ENCODE measurements around the gene POMT2. TPM values are rescaled to one million over a fixed set of nuclear protein-coding genes. Genes with fewer than 3 reads are reported as not detected.

Gene POMT2
- total RNA-seq, 3 donors from 2014 or later = 16.8 to 30.3 (median 25.2) TPM

- intact Hi-C loops (cut with DNase I; ENCODE audit: low total_unique reads) = no loop called here
These were observed 36.2 kb upstream of the POMT2 start for GRCh38 chr14:77356899-77357298.

GRCh38 chr14:77355811-77356210, 35.1 kb upstream of the POMT2 start:
- no peaks in the 10 kb centered on the region for H3K36me3 ChIP-seq
- TF ChIP-seq, protein P1, sequence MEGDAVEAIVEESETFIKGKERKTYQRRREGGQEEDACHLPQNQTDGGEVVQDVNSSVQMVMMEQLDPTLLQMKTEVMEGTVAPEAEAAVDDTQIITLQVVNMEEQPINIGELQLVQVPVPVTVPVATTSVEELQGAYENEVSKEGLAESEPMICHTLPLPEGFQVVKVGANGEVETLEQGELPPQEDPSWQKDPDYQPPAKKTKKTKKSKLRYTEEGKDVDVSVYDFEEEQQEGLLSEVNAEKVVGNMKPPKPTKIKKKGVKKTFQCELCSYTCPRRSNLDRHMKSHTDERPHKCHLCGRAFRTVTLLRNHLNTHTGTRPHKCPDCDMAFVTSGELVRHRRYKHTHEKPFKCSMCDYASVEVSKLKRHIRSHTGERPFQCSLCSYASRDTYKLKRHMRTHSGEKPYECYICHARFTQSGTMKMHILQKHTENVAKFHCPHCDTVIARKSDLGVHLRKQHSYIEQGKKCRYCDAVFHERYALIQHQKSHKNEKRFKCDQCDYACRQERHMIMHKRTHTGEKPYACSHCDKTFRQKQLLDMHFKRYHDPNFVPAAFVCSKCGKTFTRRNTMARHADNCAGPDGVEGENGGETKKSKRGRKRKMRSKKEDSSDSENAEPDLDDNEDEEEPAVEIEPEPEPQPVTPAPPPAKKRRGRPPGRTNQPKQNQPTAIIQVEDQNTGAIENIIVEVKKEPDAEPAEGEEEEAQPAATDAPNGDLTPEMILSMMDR (IDR thresholded peaks at IDR 0.05) = no peak
- DNase-seq (ENCODE audit: low spot score in 2 of 2) = no peak
- H3K27ac ChIP-seq = no peak overlapping the region
- H3K4me3 ChIP-seq = no peak overlapping the region
- H3K9me3 ChIP-seq = no peaks in the 10 kb centered on the region
- H3K4me1 ChIP-seq = no peaks in the 10 kb centered on the region
- no peaks in the 10 kb centered on the region for H3K27me3 ChIP-seq
- intact Hi-C loops (cut with DNase I; ENCODE audit: low total_unique reads) = no loop called here

More at GRCh38 chr14:77356899-77357298, 36.2 kb upstream of the POMT2 start:
- TF ChIP-seq POLR2AphosphoS5 (IDR thresholded peaks at IDR 0.05) (no peak), POLR2A (IDR thresholded peaks at IDR 0.05) (no peak)
- TF ChIP-seq, protein P1 (IDR thresholded peaks at IDR 0.05) = no peak
- Histone ChIP-seq H3K27me3 (no peaks in the 10 kb centered on the region), H3K4me3 (no peak overlapping the region), H3K4me1 (no peaks in the 10 kb centered on the region), H3K36me3 (no peaks in the 10 kb centered on the region), H3K27ac (no peak overlapping the region), H3K9me3 (no peaks in the 10 kb centered on the region)
- DNase-seq (ENCODE audit: low spot score in 2 of 2) = no peak

DNA sequence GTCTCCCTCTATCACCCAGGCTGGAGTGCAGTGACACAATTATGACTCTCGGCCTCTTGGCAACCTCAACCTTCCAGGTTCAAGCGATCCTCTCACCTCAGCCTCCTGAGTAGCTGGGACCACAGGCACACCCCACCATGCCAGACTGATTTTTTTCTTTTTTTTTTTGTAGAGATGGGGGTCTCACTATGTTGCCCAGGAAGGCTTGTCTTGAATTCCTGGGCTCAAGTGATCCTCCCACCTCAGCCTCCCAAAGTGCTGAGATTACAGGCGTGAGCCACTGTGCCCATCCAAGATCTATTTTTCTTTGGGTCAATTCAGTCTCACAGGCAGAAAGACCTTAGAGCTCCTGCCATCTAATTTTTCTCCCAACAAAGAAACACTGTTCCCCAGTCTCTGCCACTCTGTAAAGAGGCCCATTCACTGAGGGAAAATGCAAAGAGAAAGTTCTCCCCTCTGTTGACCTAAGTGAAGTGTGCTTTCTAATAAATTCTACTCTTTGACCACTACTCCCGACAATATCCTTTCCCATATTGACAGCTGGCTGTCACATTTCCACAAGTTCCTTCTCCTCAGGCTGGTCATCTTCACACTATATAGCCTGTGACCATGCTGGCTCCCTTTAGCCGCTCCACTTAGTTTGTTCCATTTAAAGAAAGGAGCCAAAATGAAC, 32.9 kb upstream of the POMT2 start:
- H3K9me3 ChIP-seq = no peaks in the 10 kb centered on the region
- no peak for DNase-seq (ENCODE audit: low spot score in 2 of 2)
- intact Hi-C loops (cut with DNase I; ENCODE audit: low total_unique reads) = no loop called here

GRCh38 chr14:77347751-77348150, 27.1 kb upstream of the POMT2 start:
- Histone ChIP-seq H3K27ac (no peak overlapping the region), H3K9me3 (no peaks in the 10 kb centered on the region), H3K27me3 (no peaks in the 10 kb centered on the region), H3K4me3 (no peak overlapping the region), H3K36me3 (no peaks in the 10 kb centered on the region), H3K4me1 (no peaks in the 10 kb centered on the region)
- intact Hi-C loops (cut with DNase I; ENCODE audit: low total_unique reads) = no loop called here
- TF ChIP-seq, protein P1 (IDR thresholded peaks at IDR 0.05) = no peak
- DNase-seq (ENCODE audit: low spot score in 2 of 2) = no peak

More for the DNA sequence above, 32.9 kb upstream of the POMT2 start:
- no peaks in the 10 kb centered on the region for H3K27me3 ChIP-seq
- no peak overlapping the region for H3K27ac ChIP-seq
- H3K4me3 ChIP-seq = no peak overlapping the region
- TF ChIP-seq POLR2AphosphoS5 (IDR thresholded peaks at IDR 0.05) (no peak), POLR2A (IDR thresholded peaks at IDR 0.05) (no peak)
- TF ChIP-seq, protein P1 (IDR thresholded peaks at IDR 0.05) = no peak
- no peaks in the 10 kb centered on the region for H3K36me3 ChIP-seq
- H3K4me1 ChIP-seq = no peaks in the 10 kb centered on the region

- Histone ChIP-seq H3K4me3 (no peak overlapping the region), H3K27me3 (no peaks in the 10 kb centered on the region), H3K4me1 (no peaks in the 10 kb centered on the region), H3K36me3 (no peaks in the 10 kb centered on the region), H3K27ac (no peak overlapping the region), H3K9me3 (no peaks in the 10 kb centered on the region)
- no peak for TF ChIP-seq POLR2AphosphoS5 (IDR thresholded peaks at IDR 0.05)
- no peak for TF ChIP-seq POLR2A (IDR thresholded peaks at IDR 0.05)
- TF ChIP-seq, protein P1 (IDR thresholded peaks at IDR 0.05) = no peak
- intact Hi-C loops (cut with DNase I; ENCODE audit: low total_unique reads) = no loop called here
- DNase-seq (ENCODE audit: low spot score in 2 of 2) = no peak
These were observed 25.8 kb upstream of the POMT2 start for GRCh38 chr14:77346495-77346894.
